H1 (cell line): ENCODE data around the gene SIGLEC7.

ENCODE experiments used
- CHD2 ChIP-seq: IDR thresholded peaks from 2 replicates; pipeline ENCODE4 v1.6.1; 2012; ENCODE audit warnings: low read length, improper control_type of control experiment
- EP300 ChIP-seq, 2 experiments: IDR thresholded peaks; 1 replicate in 1 of 2; 2 replicates in 1 of 2; pipeline ENCODE4 v1.6.1; 2011 to 2012; ENCODE audit warnings: low read depth in 2 of 2, low read length in 2 of 2, mild to moderate bottlenecking in 2 of 2, borderline replicate concordance in 1 of 2, inconsistent platforms in 1 of 2, moderate library complexity in 1 of 2
- RFX5 ChIP-seq: IDR thresholded peaks from 2 replicates; pipeline ENCODE4 v1.6.1; 2011; ENCODE audit warnings: low read depth, low read length, improper control_type of control experiment, borderline replicate concordance
- SIX5 ChIP-seq: IDR thresholded peaks from 2 replicates; pipeline ENCODE4 v1.6.1; 2011; ENCODE audit warnings: mild to moderate bottlenecking, low read depth, low read length
- TF ChIP-seq, protein P1 (sequence below): IDR thresholded peaks from 2 replicates; pipeline ENCODE4 v1.6.1; 2012; ENCODE audit warnings: inconsistent platforms
- TF ChIP-seq, protein P2 (sequence below): IDR thresholded peaks from 2 replicates; pipeline ENCODE4 v1.6.1; 2011; ENCODE audit warnings: low read depth, mild to moderate bottlenecking, low read length; ENCODE audit not compliant: insufficient read depth
- TF ChIP-seq, protein P3 (sequence below), 3 experiments: IDR thresholded peaks; 1 replicate in 2 of 3; 2 replicates in 1 of 3; pipeline versions ENCODE4 v1.5.1 to v1.6.1; 2011; ENCODE audit warnings: low read length in 3 of 3, mild to moderate bottlenecking in 3 of 3, inconsistent platforms in 2 of 3, low read depth in 1 of 3, moderate library complexity in 1 of 3; ENCODE audit not compliant: insufficient read depth in 1 of 3; ENCODE audit errors: control extremely low read depth in 1 of 3

- TF ChIP-seq, protein P1, sequence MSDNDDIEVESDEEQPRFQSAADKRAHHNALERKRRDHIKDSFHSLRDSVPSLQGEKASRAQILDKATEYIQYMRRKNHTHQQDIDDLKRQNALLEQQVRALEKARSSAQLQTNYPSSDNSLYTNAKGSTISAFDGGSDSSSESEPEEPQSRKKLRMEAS = no peak
- TF ChIP-seq RFX5 = no peak
- no peak for TF ChIP-seq EP300 (IDR thresholded peaks at IDR 0.05; ENCODE audit: borderline replicate concordance in 1 of 2, low read depth in 2 of 2, low read length in 2 of 2)
- TF ChIP-seq, protein P2, sequence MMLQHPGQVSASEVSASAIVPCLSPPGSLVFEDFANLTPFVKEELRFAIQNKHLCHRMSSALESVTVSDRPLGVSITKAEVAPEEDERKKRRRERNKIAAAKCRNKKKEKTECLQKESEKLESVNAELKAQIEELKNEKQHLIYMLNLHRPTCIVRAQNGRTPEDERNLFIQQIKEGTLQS = no peak
- no peak for TF ChIP-seq CHD2
- no peak for TF ChIP-seq SIX5
- TF ChIP-seq, protein P3, sequence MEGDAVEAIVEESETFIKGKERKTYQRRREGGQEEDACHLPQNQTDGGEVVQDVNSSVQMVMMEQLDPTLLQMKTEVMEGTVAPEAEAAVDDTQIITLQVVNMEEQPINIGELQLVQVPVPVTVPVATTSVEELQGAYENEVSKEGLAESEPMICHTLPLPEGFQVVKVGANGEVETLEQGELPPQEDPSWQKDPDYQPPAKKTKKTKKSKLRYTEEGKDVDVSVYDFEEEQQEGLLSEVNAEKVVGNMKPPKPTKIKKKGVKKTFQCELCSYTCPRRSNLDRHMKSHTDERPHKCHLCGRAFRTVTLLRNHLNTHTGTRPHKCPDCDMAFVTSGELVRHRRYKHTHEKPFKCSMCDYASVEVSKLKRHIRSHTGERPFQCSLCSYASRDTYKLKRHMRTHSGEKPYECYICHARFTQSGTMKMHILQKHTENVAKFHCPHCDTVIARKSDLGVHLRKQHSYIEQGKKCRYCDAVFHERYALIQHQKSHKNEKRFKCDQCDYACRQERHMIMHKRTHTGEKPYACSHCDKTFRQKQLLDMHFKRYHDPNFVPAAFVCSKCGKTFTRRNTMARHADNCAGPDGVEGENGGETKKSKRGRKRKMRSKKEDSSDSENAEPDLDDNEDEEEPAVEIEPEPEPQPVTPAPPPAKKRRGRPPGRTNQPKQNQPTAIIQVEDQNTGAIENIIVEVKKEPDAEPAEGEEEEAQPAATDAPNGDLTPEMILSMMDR (IDR thresholded peaks at IDR 0.05; ENCODE audit: control extremely low read depth in 1 of 3, insufficient read depth in 1 of 3, low read depth in 1 of 3, low read length in 3 of 3) = no peak
Measured at GRCh38 chr19:51127755-51128154, 14.3 kb upstream of the SIGLEC7 start.
